Spleen (tissue), 11 donors: ENCODE data around the gene RECK. TPM values are rescaled to one million over a fixed set of nuclear protein-coding genes. Genes with fewer than 3 reads are reported as not detected.
A peak's percentile ranks its signal among the peaks of the same experiment; 100 is the strongest.

Experiments used
- DNase-seq: peaks from one replicate; pipeline ENCODE4 v3.0.0-alpha.2; 2020
- H3K27ac ChIP-seq, 8 donors: fragments of 200-600 bp; sonication (generic) in 7 of 8; 1 replicate in 4 of 8; 2 replicates in 4 of 8; pipeline versions ENCODE4 v1.5.0 to v1.8.0; 2016 to 2021; ENCODE audit warnings: inconsistent platforms in 4 of 8, mild to moderate bottlenecking in 4 of 8, moderate library complexity in 1 of 8
- H3K27me3 ChIP-seq, 7 donors: fragments of 200-600 bp; sonication (generic) in 6 of 7; replicated peaks in 1 of 7; 1 replicate in 4 of 7; 2 replicates in 3 of 7; pipeline versions ENCODE4 v1.5.0 to v1.8.0; 2016 to 2021; ENCODE audit warnings: inconsistent platforms in 3 of 7, mild to moderate bottlenecking in 1 of 7
- H3K36me3 ChIP-seq, 6 donors: fragments of 200-600 bp; sonication (generic) in 5 of 6; 1 replicate in 4 of 6; 2 replicates in 2 of 6; pipeline versions ENCODE4 v1.5.0 to v1.8.0; 2016 to 2021; ENCODE audit warnings: inconsistent platforms in 2 of 6
- H3K4me1 ChIP-seq, 6 donors: fragments of 200-600 bp; sonication (generic) in 5 of 6; 1 replicate in 3 of 6; 2 replicates in 3 of 6; pipeline versions ENCODE4 v1.5.0 to v1.8.0; 2016 to 2021; ENCODE audit warnings: inconsistent platforms in 3 of 6
- H3K4me3 ChIP-seq, 8 donors: fragments of 200-600 bp; sonication (generic) in 7 of 8; 1 replicate in 4 of 8; 2 replicates in 4 of 8; pipeline versions ENCODE4 v1.5.0 to v1.8.0; 2016 to 2021; ENCODE audit warnings: inconsistent platforms in 4 of 8, mild to moderate bottlenecking in 4 of 8, moderate library complexity in 2 of 8
- H3K9me3 ChIP-seq, 8 donors: fragments of 200-600 bp; sonication (generic) in 7 of 8; 1 replicate in 4 of 8; 2 replicates in 4 of 8; pipeline versions ENCODE4 v1.5.0 to v1.8.0; 2016 to 2021; ENCODE audit warnings: inconsistent platforms in 4 of 8
- POLR2A ChIP-seq, 3 donors: fragments of 450-650 bp; IDR thresholded peaks; one replicate each; pipeline ENCODE4 v1.5.1; 2017; ENCODE audit warnings: antibody characterized with exemption in 3 of 3, mild to moderate bottlenecking in 1 of 3
- POLR2AphosphoS5 ChIP-seq, 3 donors: sonication (generic); formaldehyde crosslinking; IDR thresholded peaks; one replicate each; pipeline ENCODE4 v1.5.1; 2017; ENCODE audit warnings: antibody characterized with exemption in 3 of 3
- WGBS, 5 donors: extraction: QIAGEN DNeasy Blood & Tissue Kit in 3 of 5; methylation state at CpG; one replicate each; pipeline versions ENCODE4 v1.1.5 to v1.1.7; 2013 to 2018; 5-methylcytosine and 5-hydroxymethylcytosine counted together
- intact Hi-C: fragments of 100-400 bp; cut with DNase I; formaldehyde crosslinking; loops from one replicate; pipeline ENCODE4 v1.15.0; 2023; ENCODE audit warnings: low total_unique reads
- polyA plus RNA-seq, 3 donors: library from polyadenylated mRNA; stranded (reverse); fragments of 200-250 nt; gene quantifications; one replicate each; pipeline ENCODE4 v1.2.1, GENCODE V29; 2013
- total RNA-seq, 7 donors: library from RNA; depleted of rRNA in 3 of 7; stranded (reverse); fragments of >200 nt in 3 of 7; fragmentation: NEBNext Ultra II Directional in 4 of 7; extraction: Animal tissue kit (Norgen Biotek cat#: 25700) in 4 of 7; gene quantifications; one replicate each; pipeline versions ENCODE4 v1.1.0 to v1.2.1, GENCODE V29; 2016 to 2021
- TF ChIP-seq, protein P1 (sequence below), 11 experiments: fragments of 200-600 bp in 7 of 11; fragments of 450-650 bp in 4 of 11; sonication (generic) in 4 of 11; IDR thresholded peaks in 8 of 11; conservative IDR thresholded peaks in 3 of 11; 1 replicate in 7 of 11; 2 replicates in 4 of 11; pipeline versions ENCODE4 v1.4.0 to v1.8.0; 2016 to 2021; ENCODE audit warnings: antibody characterized with exemption in 11 of 11, inconsistent platforms in 4 of 11, mild to moderate bottlenecking in 1 of 11
- donor health status: healthy with polysubstance abuse.
- donor health status: DM: no; HTN: no; CAD: no; lungs with moderate emphysema.
- donor health status: DM: no; HTN: no; CAD: no.
- donor health status: Bipolar disorder and iron deficiency.
- donor health status: healthy.
- donor health status: DM: no; HTN: no; CAD: no.
- donor health status: DM: yes; HTN: yes; CAD: no.

Gene RECK
- total and polyA plus RNA-seq, 10 donors = 2.7 to 16.0 (median 9.8) TPM

- whole genome bisulfite sequencing, 5 donors = 59 to 74% (median 69%) methylated on average over 9 of the region's 9 CpGs
- H3K27ac ChIP-seq = peak overlapping the region in 6 of 8 donors; percentile 27 to 95 (median 93)
- DNase-seq = peak; percentile 48
- H3K4me3 ChIP-seq = peak overlapping the region in 1 of 8 donors; percentile 10
- peaks cover 0 to 9% (median 4%) of the 10 kb centered on the region in 8 donors for H3K9me3 ChIP-seq
- intact Hi-C loops = no loop called here
- H3K36me3 ChIP-seq = peaks cover 0 to 38% (median 0%) of the 10 kb centered on the region in 6 donors
- peaks cover 57 to 79% (median 71%) of the 10 kb centered on the region in 6 donors for H3K4me1 ChIP-seq
- TF ChIP-seq, protein P1, sequence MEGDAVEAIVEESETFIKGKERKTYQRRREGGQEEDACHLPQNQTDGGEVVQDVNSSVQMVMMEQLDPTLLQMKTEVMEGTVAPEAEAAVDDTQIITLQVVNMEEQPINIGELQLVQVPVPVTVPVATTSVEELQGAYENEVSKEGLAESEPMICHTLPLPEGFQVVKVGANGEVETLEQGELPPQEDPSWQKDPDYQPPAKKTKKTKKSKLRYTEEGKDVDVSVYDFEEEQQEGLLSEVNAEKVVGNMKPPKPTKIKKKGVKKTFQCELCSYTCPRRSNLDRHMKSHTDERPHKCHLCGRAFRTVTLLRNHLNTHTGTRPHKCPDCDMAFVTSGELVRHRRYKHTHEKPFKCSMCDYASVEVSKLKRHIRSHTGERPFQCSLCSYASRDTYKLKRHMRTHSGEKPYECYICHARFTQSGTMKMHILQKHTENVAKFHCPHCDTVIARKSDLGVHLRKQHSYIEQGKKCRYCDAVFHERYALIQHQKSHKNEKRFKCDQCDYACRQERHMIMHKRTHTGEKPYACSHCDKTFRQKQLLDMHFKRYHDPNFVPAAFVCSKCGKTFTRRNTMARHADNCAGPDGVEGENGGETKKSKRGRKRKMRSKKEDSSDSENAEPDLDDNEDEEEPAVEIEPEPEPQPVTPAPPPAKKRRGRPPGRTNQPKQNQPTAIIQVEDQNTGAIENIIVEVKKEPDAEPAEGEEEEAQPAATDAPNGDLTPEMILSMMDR (IDR thresholded peaks at IDR 0.05 in 8 of 11, conservative IDR thresholded peaks at IDR 0.05 in 3 of 11) = no peak
- TF ChIP-seq POLR2AphosphoS5 (IDR thresholded peaks at IDR 0.05) (no peak), POLR2A (IDR thresholded peaks at IDR 0.05) (no peak)
- H3K27me3 ChIP-seq = no peaks in the 10 kb centered on the region
Measured at GRCh38 chr9:36153746-36154145, 117.0 kb downstream of the RECK start.

- intact Hi-C loops = no loop called here
- TF ChIP-seq, protein P1 (IDR thresholded peaks at IDR 0.05 in 8 of 11, conservative IDR thresholded peaks at IDR 0.05 in 3 of 11) = no peak
- TF ChIP-seq POLR2A (IDR thresholded peaks at IDR 0.05) = no peak
- TF ChIP-seq POLR2AphosphoS5 (IDR thresholded peaks at IDR 0.05) = peak in 1 of 3 donors; percentile 44
- no peak for DNase-seq
- peak overlapping the region in 1 of 8 donors; percentile 11 for H3K4me3 ChIP-seq
- WGBS, 5 donors = 17 to 51% (median 22%) methylated on average over 11 of the region's 11 CpGs
- peaks cover 50 to 73% (median 64%) of the 10 kb centered on the region in 6 donors for H3K4me1 ChIP-seq
- peaks cover 0 to 32% (median 0%) of the 10 kb centered on the region in 6 donors for H3K36me3 ChIP-seq
- H3K27ac ChIP-seq = peak overlapping the region; percentile 27 to 95 (median 92)
- no peaks in the 10 kb centered on the region for H3K27me3 ChIP-seq
- peaks cover 0 to 9% (median 4%) of the 10 kb centered on the region in 8 donors for H3K9me3 ChIP-seq
Measured at GRCh38 chr9:36154331-36154952, 117.7 kb downstream of the RECK start.

GRCh38 chr9:36156116-36156515 is 119.4 kb downstream of the RECK start:
- intact Hi-C loops = no loop called here
- 91 to 97% (median 95%) methylated on average over 6 of the region's 6 CpGs for WGBS, 5 donors
- peaks cover 0 to 9% (median 4%) of the 10 kb centered on the region in 8 donors for H3K9me3 ChIP-seq
- H3K36me3 ChIP-seq = peaks cover 0 to 39% (median 2%) of the 10 kb centered on the region in 6 donors
- H3K4me3 ChIP-seq = no peak overlapping the region
- no peak for DNase-seq
- peaks cover 34 to 57% (median 47%) of the 10 kb centered on the region in 6 donors for H3K4me1 ChIP-seq
- peak overlapping the region in 2 of 8 donors; percentile 93 to 95 for H3K27ac ChIP-seq
- TF ChIP-seq POLR2AphosphoS5 (IDR thresholded peaks at IDR 0.05) = no peak
- no peaks in the 10 kb centered on the region for H3K27me3 ChIP-seq

- H3K9me3 ChIP-seq = peaks cover 0 to 9% (median 4%) of the 10 kb centered on the region in 8 donors
- H3K4me1 ChIP-seq = peaks cover 14 to 40% (median 28%) of the 10 kb centered on the region in 6 donors
- H3K36me3 ChIP-seq = peaks cover 0 to 55% (median 5%) of the 10 kb centered on the region in 6 donors
- no peaks in the 10 kb centered on the region for H3K27me3 ChIP-seq
- WGBS, 5 donors = 64 to 76% (median 70%) methylated on average over 2 of the region's 2 CpGs
- TF ChIP-seq POLR2A (IDR thresholded peaks at IDR 0.05) (no peak), POLR2AphosphoS5 (IDR thresholded peaks at IDR 0.05) (no peak)
- TF ChIP-seq, protein P1 (IDR thresholded peaks at IDR 0.05 in 8 of 11, conservative IDR thresholded peaks at IDR 0.05 in 3 of 11) = no peak
- H3K4me3 ChIP-seq = no peak overlapping the region
- intact Hi-C loops = no loop called here
- peak overlapping the region in 5 of 8 donors; percentile 50 to 72 (median 57) for H3K27ac ChIP-seq
- DNase-seq = peak; percentile 58
Measured at GRCh38 chr9:36158122-36158521, 121.4 kb downstream of the RECK start.
